Measurements from ENCODE around the gene CAMK1G.

CAMK1G gene

GRCh38 chr1:209621286-209621685 is 37.8 kb downstream of the CAMK1G start:
- TF ChIP-seq SIN3A (IDR thresholded peaks at IDR 0.05; ENCODE audit: borderline replicate concordance, insufficient read depth, low read length), result no peak
- TF ChIP-seq POLR2AphosphoS5 (IDR thresholded peaks at IDR 0.05; ENCODE audit: low read depth, low read length), result no peak
- TF ChIP-seq, protein P1, sequence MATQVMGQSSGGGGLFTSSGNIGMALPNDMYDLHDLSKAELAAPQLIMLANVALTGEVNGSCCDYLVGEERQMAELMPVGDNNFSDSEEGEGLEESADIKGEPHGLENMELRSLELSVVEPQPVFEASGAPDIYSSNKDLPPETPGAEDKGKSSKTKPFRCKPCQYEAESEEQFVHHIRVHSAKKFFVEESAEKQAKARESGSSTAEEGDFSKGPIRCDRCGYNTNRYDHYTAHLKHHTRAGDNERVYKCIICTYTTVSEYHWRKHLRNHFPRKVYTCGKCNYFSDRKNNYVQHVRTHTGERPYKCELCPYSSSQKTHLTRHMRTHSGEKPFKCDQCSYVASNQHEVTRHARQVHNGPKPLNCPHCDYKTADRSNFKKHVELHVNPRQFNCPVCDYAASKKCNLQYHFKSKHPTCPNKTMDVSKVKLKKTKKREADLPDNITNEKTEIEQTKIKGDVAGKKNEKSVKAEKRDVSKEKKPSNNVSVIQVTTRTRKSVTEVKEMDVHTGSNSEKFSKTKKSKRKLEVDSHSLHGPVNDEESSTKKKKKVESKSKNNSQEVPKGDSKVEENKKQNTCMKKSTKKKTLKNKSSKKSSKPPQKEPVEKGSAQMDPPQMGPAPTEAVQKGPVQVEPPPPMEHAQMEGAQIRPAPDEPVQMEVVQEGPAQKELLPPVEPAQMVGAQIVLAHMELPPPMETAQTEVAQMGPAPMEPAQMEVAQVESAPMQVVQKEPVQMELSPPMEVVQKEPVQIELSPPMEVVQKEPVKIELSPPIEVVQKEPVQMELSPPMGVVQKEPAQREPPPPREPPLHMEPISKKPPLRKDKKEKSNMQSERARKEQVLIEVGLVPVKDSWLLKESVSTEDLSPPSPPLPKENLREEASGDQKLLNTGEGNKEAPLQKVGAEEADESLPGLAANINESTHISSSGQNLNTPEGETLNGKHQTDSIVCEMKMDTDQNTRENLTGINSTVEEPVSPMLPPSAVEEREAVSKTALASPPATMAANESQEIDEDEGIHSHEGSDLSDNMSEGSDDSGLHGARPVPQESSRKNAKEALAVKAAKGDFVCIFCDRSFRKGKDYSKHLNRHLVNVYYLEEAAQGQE (IDR thresholded peaks at IDR 0.05; ENCODE audit: insufficient read depth in 1 of 2, low read depth in 2 of 2, low read length in 2 of 2), result no peak
- TF ChIP-seq FOXP2 (optimal IDR thresholded peaks at IDR 0.05; ENCODE audit: borderline replicate concordance, extremely low read depth, extremely low read length, insufficient read depth), result no peak
- no peak for TF ChIP-seq TAF1 (IDR thresholded peaks at IDR 0.05; ENCODE audit: borderline replicate concordance, insufficient read depth, low read length)

- TF ChIP-seq FOXP2 (optimal IDR thresholded peaks at IDR 0.05; ENCODE audit: borderline replicate concordance, extremely low read depth, extremely low read length, insufficient read depth) (no peak), TAF1 (IDR thresholded peaks at IDR 0.05; ENCODE audit: borderline replicate concordance, insufficient read depth, low read length) (no peak), SIN3A (IDR thresholded peaks at IDR 0.05; ENCODE audit: borderline replicate concordance, insufficient read depth, low read length) (no peak), POLR2AphosphoS5 (IDR thresholded peaks at IDR 0.05; ENCODE audit: low read depth, low read length) (no peak)
- TF ChIP-seq, protein P1 (IDR thresholded peaks at IDR 0.05; ENCODE audit: insufficient read depth in 1 of 2, low read depth in 2 of 2, low read length in 2 of 2), result no peak
Measured at GRCh38 chr1:209621741-209622655, 38.5 kb downstream of the CAMK1G start.

DNA sequence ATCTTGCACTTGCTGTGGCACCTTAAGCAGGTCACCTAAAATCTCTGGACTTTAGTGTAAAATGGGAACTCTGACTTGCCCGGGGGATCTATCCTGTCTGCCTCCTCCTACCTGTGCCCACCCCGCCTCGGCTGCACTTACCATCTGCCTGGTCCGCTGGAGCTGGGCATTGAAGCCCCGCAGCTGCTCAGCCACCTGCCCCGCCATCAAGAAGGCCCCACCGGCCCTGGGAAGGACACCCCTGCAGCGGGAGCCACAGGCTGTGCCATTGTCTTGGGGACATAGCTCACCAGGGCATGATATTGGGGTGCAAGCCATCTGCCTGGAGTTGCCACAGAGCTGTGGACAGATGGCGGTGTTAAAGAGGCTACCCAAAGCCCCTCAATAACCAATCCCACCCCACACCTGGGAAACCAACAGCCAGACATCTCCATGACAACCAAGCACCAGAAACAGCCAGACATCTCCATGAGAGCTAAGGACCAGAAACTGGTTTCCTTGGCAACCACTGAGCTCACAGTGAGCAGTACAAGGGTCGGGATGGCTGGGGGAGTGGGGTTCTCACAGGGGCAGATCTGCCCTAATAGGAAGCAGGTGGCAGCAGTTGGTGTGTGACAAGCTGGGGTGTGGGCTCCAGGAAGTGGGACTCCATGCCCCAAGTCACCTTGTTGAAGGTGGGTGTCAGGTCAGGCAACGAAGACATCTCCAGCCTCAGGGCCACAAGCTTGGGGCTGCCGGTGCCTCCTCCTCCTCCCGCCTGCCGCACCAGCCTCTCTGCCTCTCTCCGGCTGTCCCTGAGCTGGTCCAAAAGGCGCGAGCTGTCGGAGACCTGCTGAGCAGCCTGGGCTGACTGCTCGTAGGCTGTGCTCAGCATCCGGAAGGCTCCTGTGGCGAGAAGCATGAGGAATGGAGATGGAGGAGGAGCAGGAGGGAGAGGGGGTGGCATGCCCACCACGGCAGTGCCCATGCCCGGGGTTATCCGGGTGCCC is 39.6 kb downstream of the CAMK1G start:
- no peak for TF ChIP-seq FOXP2 (optimal IDR thresholded peaks at IDR 0.05; ENCODE audit: borderline replicate concordance, extremely low read depth, extremely low read length, insufficient read depth)
- TF ChIP-seq TAF1 (IDR thresholded peaks at IDR 0.05; ENCODE audit: borderline replicate concordance, insufficient read depth, low read length), result no peak
- no peak for TF ChIP-seq POLR2AphosphoS5 (IDR thresholded peaks at IDR 0.05; ENCODE audit: low read depth, low read length)
- TF ChIP-seq SIN3A (IDR thresholded peaks at IDR 0.05; ENCODE audit: borderline replicate concordance, insufficient read depth, low read length), result no peak

DNA sequence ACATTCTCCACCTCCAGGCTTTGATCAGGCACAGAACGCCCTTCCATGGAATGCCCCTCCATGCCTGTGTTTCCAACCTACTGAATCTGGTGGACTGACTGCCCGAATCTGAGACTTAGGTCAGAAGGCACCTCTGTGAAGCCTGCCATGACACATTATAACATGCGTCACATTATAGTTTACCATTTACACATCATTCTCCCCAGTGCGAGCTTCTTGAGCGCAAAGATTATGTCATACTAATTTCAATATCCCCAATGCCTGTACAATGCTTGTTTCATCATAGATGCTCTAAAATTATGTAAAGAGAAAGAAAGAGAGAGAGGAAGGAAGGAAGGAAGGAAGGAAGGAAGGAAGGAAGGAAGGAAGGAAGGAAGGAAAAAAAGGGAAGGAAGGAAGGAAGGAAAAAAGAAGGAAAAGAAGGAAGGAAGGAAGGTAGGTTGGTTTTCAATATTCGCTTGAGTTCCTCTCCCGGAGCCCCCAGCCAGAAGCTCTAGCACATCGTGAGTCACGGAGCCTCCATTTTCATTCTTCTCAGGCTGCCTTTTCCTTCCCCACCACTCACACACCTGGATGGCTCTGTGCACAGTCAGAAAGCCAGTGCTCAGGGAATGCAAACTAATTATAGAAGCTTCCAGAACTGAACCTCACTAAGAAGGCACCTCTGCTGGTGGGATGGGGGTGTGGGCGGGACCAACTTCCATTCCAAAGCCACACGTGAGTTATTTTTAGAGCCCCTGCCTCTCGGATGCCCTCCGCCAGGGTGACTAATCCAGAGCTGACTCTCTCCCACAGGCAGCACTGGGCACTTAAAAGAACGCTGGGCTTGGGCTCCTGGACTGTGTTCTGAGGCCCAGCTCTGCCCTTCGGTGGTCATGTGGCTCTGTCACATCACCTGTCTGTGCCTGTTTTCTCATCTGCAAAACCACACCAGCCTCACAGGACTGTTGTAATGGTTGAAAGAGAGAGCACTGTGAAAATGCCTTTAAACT is 41.3 kb downstream of the CAMK1G start:
- TF ChIP-seq, protein P1 (IDR thresholded peaks at IDR 0.05; ENCODE audit: insufficient read depth in 1 of 2, low read depth in 2 of 2, low read length in 2 of 2), result no peak
- TF ChIP-seq SIN3A (IDR thresholded peaks at IDR 0.05; ENCODE audit: borderline replicate concordance, insufficient read depth, low read length) (no peak), POLR2AphosphoS5 (IDR thresholded peaks at IDR 0.05; ENCODE audit: low read depth, low read length) (no peak), FOXP2 (optimal IDR thresholded peaks at IDR 0.05; ENCODE audit: borderline replicate concordance, extremely low read depth, extremely low read length, insufficient read depth) (no peak), TAF1 (IDR thresholded peaks at IDR 0.05; ENCODE audit: borderline replicate concordance, insufficient read depth, low read length) (no peak)
